ENCODE data around the gene GPR137B. TPM values are rescaled to one million over a fixed set of nuclear protein-coding genes. Genes with fewer than 3 reads are reported as not detected.

Gene GPR137B
- total and polyA plus RNA-seq, 2 of the 8 experiments (the other 6 are each of a cell fraction or from before 2014, with no cell fraction given): 6.9 to 7.7 TPM

DNA sequence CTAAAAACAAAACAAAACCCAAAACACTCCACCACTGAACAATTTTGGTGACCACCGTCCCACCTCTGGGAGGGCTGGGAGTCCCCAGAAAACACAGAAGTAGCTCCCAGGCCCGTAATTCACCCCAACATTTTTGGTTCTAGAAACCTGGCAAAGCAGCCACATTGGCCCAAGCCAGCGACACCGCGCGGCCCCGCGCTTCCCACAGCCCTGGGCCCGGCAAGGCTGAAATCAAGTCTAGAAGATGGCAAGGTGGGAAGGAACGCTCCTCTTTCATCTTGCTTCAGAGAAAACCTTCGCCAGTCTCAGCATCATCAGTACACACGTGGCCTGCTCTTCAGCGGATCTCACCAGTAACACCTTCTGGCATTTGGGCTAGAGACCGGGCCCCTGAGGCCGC is 41.5 kb upstream of the GPR137B start:
- Histone ChIP-seq H3K56ac (replicated peaks; ENCODE audit: insufficient read length, low read depth, low read length) (no peak overlapping the region), H4K20me1 (replicated peaks in 1 of 2; ENCODE audit: control insufficient read depth in 1 of 2, insufficient read depth in 2 of 2, low read length in 2 of 2) (peaks cover 0 to 9% of the 10 kb centered on the region in 2 experiments), H4K91ac (replicated peaks; ENCODE audit: insufficient read length, low read length) (no peak overlapping the region), H2BK12ac (ENCODE audit: low read depth, low read length) (no peak overlapping the region), H3K27me3 (replicated peaks in 1 of 4; ENCODE audit: control insufficient read depth in 3 of 4, extremely low read depth in 1 of 4, insufficient read depth in 3 of 4, low read length in 3 of 4) (no peaks in the 10 kb centered on the region), H2BK5ac (ENCODE audit: low read depth, low read length) (no peak overlapping the region), H3K79me2 (ENCODE audit: control insufficient read depth in 1 of 2, insufficient read depth in 2 of 2, low read length in 2 of 2) (no peaks in the 10 kb centered on the region), H2AK5ac (ENCODE audit: low read depth, low read length) (no peak overlapping the region), H2AFZ (ENCODE audit: low read length) (no peak overlapping the region), H3K23me2 (ENCODE audit: low read depth, low read length) (peaks cover 9% of the 10 kb centered on the region; the same call in 1 of the 2 replicates), H3K36me3 (ENCODE audit: control insufficient read depth in 2 of 4, insufficient read depth in 4 of 4, low read length in 3 of 4) (no peaks in the 10 kb centered on the region), H3K4me3 (ENCODE audit: extremely low read depth in 1 of 4, insufficient read depth in 2 of 4, low read depth in 3 of 4, low read length in 4 of 4) (no peak overlapping the region), H4K8ac (ENCODE audit: extremely low read depth, insufficient read depth, low read length) (0 out of 2 replicates have a peak overlapping the region, but pooled peaks have one; percentile 69), H3K9ac (replicated peaks in 1 of 4; ENCODE audit: extremely low read depth in 1 of 4, low read depth in 3 of 4, low read length in 3 of 4) (no peak overlapping the region), H3K4ac (replicated peaks; ENCODE audit: insufficient read length, low read depth, low read length) (no peak overlapping the region), H3K4me1 (replicated peaks in 1 of 4; ENCODE audit: control insufficient read depth in 3 of 4, insufficient read depth in 4 of 4, low read length in 3 of 4) (peaks cover 2 to 9% (median 4%) of the 10 kb centered on the region in 4 experiments; a peak in 6 of 7 replicates), H2BK20ac (ENCODE audit: low read length) (no peak overlapping the region), H3K23ac (ENCODE audit: insufficient read length) (no peak overlapping the region), H2BK120ac (replicated peaks; ENCODE audit: low read depth, low read length) (no peak overlapping the region), H3K9me3 (ENCODE audit: insufficient read depth in 2 of 2, low read depth in 1 of 2, low read length in 1 of 2) (no peaks in the 10 kb centered on the region; a peak in 1 of 4 replicates), H4K5ac (ENCODE audit: insufficient read length, low read depth, low read length) (no peak overlapping the region), H2BK15ac (ENCODE audit: low read length) (no peak overlapping the region), H3K18ac (ENCODE audit: extremely low read depth, low read length) (no peak overlapping the region), H3K4me2 (ENCODE audit: insufficient read depth in 1 of 2, low read depth in 2 of 2, low read length in 2 of 2) (no peak overlapping the region), H3K79me1 (ENCODE audit: low read depth, low read length) (no peaks in the 10 kb centered on the region), H3K14ac (ENCODE audit: insufficient read length) (no peak overlapping the region), H3K27ac (ENCODE audit: low read depth, low read length) (no peak overlapping the region)
- ChIA-PET CTCF (ENCODE audit: partially characterized antibody) (interaction anchor here (0.6 to 1.7 kb wide), 3 partner anchors 10 to 372 kb away, joined by 3 to 7 read pairs (median 4); no protein-coding TSS in a partner anchor), POLR2A (ENCODE audit: partially characterized antibody) (no interaction called here)
- 93% methylated on average over 15 of the region's 15 CpGs; no CpG with 5 or more reads in 1 of the 2 experiments for WGBS, 2 experiments (ENCODE audit: extremely low coverage in 1 of 2, insufficient coverage in 1 of 2, insufficient read length in 1 of 2, insufficient replicate concordance in 2 of 2, low coverage in 1 of 2, low lambda C conversion rate in 2 of 2, missing lambda C conversion rate in 1 of 2)
- FAIRE-seq (no peak), DNase-seq (ENCODE audit: low read depth in 1 of 2, low spot score in 2 of 2) (no peak)
- TF ChIP-seq POLR2A (IDR thresholded peaks at IDR 0.05; ENCODE audit: control extremely low read depth in 1 of 2, low read depth in 2 of 2, low read length in 2 of 2): no peak
- TF ChIP-seq, protein P1, sequence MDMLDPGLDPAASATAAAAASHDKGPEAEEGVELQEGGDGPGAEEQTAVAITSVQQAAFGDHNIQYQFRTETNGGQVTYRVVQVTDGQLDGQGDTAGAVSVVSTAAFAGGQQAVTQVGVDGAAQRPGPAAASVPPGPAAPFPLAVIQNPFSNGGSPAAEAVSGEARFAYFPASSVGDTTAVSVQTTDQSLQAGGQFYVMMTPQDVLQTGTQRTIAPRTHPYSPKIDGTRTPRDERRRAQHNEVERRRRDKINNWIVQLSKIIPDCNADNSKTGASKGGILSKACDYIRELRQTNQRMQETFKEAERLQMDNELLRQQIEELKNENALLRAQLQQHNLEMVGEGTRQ (IDR thresholded peaks at IDR 0.05; ENCODE audit: low read length): no peak
- TF ChIP-seq, protein P2, sequence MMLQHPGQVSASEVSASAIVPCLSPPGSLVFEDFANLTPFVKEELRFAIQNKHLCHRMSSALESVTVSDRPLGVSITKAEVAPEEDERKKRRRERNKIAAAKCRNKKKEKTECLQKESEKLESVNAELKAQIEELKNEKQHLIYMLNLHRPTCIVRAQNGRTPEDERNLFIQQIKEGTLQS (IDR thresholded peaks at IDR 0.05; ENCODE audit: insufficient read depth, low read depth, low read length): no peak
- TF ChIP-seq SRF (IDR thresholded peaks at IDR 0.05; ENCODE audit: low read depth, low read length): no peak
- TF ChIP-seq, protein P3, sequence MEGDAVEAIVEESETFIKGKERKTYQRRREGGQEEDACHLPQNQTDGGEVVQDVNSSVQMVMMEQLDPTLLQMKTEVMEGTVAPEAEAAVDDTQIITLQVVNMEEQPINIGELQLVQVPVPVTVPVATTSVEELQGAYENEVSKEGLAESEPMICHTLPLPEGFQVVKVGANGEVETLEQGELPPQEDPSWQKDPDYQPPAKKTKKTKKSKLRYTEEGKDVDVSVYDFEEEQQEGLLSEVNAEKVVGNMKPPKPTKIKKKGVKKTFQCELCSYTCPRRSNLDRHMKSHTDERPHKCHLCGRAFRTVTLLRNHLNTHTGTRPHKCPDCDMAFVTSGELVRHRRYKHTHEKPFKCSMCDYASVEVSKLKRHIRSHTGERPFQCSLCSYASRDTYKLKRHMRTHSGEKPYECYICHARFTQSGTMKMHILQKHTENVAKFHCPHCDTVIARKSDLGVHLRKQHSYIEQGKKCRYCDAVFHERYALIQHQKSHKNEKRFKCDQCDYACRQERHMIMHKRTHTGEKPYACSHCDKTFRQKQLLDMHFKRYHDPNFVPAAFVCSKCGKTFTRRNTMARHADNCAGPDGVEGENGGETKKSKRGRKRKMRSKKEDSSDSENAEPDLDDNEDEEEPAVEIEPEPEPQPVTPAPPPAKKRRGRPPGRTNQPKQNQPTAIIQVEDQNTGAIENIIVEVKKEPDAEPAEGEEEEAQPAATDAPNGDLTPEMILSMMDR (IDR thresholded peaks at IDR 0.05; ENCODE audit: control extremely low read depth in 1 of 3, insufficient read depth in 1 of 3, low read depth in 1 of 3, low read length in 3 of 3): no peak
- TF ChIP-seq, protein P4, sequence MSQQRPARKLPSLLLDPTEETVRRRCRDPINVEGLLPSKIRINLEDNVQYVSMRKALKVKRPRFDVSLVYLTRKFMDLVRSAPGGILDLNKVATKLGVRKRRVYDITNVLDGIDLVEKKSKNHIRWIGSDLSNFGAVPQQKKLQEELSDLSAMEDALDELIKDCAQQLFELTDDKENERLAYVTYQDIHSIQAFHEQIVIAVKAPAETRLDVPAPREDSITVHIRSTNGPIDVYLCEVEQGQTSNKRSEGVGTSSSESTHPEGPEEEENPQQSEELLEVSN (IDR thresholded peaks at IDR 0.05): no peak
- TF ChIP-seq PHF8 (conservative IDR thresholded peaks at IDR 0.05; ENCODE audit: low read depth, low read length): no peak
